Right lobe of liver (tissue), 4 donors: Measurements from ENCODE around the gene TRMT5.

Experiments used
- POLR2A ChIP-seq: fragments of 450-650 bp; IDR thresholded peaks from one replicate; pipeline ENCODE4 v1.6.1; 2017; ENCODE audit warnings: antibody characterized with exemption, mild to moderate bottlenecking
- TF ChIP-seq, protein P1 (sequence below), 4 donors: fragments of 200-600 bp in 3 of 4; fragments of 450-650 bp in 1 of 4; IDR thresholded peaks; one replicate each; pipeline versions ENCODE4 v1.5.1 to v1.8.0; 2016 to 2022; ENCODE audit warnings: antibody characterized with exemption in 4 of 4, mild to moderate bottlenecking in 2 of 4
- donor health status: DM: no; HTN: no; CAD: no.
- donor health status: DM: no; HTN: no; CAD: no.
- donor health status: DM: no; HTN: yes; CAD: no.

DNA sequence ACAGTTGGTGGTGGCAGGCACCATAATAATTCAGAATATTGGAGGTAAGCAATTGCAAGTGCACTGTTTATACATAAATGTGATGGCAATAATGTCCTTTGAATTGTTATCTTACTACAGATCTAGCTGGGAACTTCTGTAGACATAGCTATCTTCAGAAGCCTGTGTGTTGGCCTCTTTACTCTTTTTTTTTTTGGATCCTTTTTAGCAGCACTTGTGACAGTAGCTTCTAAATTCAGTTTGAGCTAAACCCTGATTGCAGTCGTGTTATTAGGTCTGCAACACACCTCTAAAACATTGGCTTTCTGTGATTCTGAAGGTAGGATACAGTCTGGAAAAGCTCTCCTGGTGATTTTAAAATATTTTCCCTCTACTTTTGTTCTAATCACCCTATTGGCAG lies 38.7 kb upstream of the TRMT5 start:
- no peak for TF ChIP-seq POLR2A
- TF ChIP-seq, protein P1, sequence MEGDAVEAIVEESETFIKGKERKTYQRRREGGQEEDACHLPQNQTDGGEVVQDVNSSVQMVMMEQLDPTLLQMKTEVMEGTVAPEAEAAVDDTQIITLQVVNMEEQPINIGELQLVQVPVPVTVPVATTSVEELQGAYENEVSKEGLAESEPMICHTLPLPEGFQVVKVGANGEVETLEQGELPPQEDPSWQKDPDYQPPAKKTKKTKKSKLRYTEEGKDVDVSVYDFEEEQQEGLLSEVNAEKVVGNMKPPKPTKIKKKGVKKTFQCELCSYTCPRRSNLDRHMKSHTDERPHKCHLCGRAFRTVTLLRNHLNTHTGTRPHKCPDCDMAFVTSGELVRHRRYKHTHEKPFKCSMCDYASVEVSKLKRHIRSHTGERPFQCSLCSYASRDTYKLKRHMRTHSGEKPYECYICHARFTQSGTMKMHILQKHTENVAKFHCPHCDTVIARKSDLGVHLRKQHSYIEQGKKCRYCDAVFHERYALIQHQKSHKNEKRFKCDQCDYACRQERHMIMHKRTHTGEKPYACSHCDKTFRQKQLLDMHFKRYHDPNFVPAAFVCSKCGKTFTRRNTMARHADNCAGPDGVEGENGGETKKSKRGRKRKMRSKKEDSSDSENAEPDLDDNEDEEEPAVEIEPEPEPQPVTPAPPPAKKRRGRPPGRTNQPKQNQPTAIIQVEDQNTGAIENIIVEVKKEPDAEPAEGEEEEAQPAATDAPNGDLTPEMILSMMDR (IDR thresholded peaks at IDR 0.05) = no peak
